Suprapubic skin (tissue), 4 donors: Measurements from ENCODE around the gene TMEM125.

Experiments used
- POLR2A ChIP-seq, 2 donors: fragments of 450-650 bp; IDR thresholded peaks; one replicate each; pipeline ENCODE4 v1.6.1; 2017; ENCODE audit warnings: antibody characterized with exemption in 2 of 2, mild to moderate bottlenecking in 2 of 2, moderate library complexity in 2 of 2
- POLR2AphosphoS5 ChIP-seq, 3 donors: sonication (generic); formaldehyde crosslinking; IDR thresholded peaks; one replicate each; pipeline ENCODE4 v1.6.1; 2017; ENCODE audit warnings: antibody characterized with exemption in 3 of 3
- TF ChIP-seq, protein P1 (sequence below), 2 donors: fragments of 200-600 bp in 1 of 2; fragments of 450-650 bp in 1 of 2; sonication (generic) in 1 of 2; IDR thresholded peaks; one replicate each; pipeline ENCODE4 v1.5.1; 2016 to 2019; ENCODE audit warnings: antibody characterized with exemption in 2 of 2, mild to moderate bottlenecking in 1 of 2, moderate library complexity in 1 of 2

DNA sequence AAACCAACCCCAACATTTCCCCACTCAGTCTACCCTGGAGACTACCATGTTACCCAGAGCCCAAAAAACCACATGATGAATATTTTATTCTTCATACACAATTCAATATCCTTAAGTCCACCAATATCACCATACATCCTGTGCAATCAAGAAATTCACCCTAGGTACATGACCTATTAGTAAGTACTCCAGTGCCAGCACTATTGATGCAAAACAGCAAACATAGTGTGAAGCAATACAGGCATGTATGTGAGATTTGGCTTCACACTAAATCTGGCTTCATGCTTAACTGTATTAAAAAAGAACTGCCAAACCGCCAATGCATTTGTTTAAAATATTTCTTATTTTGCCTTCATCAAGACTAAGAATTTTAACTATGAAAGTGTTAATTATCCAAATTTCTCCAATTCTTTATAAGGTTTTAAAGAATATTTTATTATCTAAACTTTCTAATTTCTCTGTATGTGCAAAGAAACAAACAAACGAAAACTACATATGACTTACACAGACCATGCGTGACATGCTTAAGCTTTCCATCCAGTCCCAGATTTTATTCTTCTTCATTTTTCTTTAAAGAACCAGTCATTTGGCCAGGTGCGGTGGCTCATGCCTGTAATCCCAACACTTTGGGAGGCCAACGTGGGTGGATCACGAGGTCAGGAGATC lies 22.4 kb upstream of the TMEM125 start:
- TF ChIP-seq, protein P1, sequence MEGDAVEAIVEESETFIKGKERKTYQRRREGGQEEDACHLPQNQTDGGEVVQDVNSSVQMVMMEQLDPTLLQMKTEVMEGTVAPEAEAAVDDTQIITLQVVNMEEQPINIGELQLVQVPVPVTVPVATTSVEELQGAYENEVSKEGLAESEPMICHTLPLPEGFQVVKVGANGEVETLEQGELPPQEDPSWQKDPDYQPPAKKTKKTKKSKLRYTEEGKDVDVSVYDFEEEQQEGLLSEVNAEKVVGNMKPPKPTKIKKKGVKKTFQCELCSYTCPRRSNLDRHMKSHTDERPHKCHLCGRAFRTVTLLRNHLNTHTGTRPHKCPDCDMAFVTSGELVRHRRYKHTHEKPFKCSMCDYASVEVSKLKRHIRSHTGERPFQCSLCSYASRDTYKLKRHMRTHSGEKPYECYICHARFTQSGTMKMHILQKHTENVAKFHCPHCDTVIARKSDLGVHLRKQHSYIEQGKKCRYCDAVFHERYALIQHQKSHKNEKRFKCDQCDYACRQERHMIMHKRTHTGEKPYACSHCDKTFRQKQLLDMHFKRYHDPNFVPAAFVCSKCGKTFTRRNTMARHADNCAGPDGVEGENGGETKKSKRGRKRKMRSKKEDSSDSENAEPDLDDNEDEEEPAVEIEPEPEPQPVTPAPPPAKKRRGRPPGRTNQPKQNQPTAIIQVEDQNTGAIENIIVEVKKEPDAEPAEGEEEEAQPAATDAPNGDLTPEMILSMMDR (IDR thresholded peaks at IDR 0.05) = no peak
- TF ChIP-seq POLR2A (IDR thresholded peaks at IDR 0.05) (no peak), POLR2AphosphoS5 (IDR thresholded peaks at IDR 0.05) (no peak)
